ENCODE results near the gene ACTL10.
"Not testable (repeated sequence)": the region's sequence is repeated elsewhere in the genome, so short reads cannot be mapped to it uniquely, and the experiment has no call there.

Gene ACTL10

DNA sequence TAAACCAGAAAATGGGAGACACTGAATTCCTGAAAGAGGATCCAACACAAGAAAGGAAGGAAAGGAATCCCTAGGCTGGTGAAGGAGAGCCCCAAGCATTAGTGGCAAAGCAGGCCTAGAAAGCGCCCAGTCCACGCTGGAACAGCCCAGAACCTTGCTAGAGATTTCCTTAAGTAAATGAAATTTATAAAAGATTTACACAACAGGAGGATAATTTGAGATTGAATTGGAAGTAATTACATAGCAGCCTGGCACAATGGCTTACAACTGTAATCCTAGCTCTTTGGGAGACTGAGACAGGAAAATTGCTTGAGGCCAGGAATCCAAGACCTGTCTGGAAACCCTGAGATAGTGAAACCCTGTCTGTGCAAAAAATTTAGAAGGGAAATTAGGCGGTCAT is 31.4 kb upstream of the ACTL10 start:
- no peaks in the 10 kb centered on the region for H3K9me3 ChIP-seq (ENCODE audit: insufficient read depth, low read depth, low read length)
- WGBS: 93% methylated on average over 3 of the region's 3 CpGs
- H3K27ac ChIP-seq (ENCODE audit: low read depth, low read length): no peak overlapping the region
- H3K4me3 ChIP-seq (ENCODE audit: low read length): no peak overlapping the region
- H3K27me3 ChIP-seq (ENCODE audit: insufficient read depth, low read length): no peaks in the 10 kb centered on the region
- H3K4me1 ChIP-seq (ENCODE audit: insufficient read depth, low read length): no peaks in the 10 kb centered on the region
- no peak overlapping the region for H3K9ac ChIP-seq (ENCODE audit: low read depth, low read length)
- peaks cover 42% of the 10 kb centered on the region for H3K36me3 ChIP-seq (ENCODE audit: insufficient read depth, low read length)

DNA sequence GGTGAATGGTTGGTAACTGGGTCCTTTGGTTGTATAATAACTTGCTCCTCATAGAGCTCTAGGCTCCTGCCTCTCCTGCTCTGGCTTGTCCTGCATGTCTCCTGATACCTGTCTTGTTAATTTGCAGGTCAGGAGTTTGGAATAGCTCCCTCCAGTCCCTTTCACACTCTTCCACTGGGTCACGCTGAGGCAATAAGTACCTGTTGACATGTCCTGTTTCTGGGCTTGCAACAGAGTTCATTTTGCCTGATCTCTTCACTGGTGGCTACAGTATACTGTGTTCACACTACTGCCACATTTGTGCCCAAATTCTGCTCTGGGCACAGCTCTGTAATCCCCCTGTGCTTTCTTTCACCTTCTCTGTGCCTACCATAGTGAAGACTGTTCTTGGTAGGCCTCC is 30.0 kb upstream of the ACTL10 start:
- no peaks in the 10 kb centered on the region for H3K4me1 ChIP-seq (ENCODE audit: insufficient read depth, low read length)
- no peak overlapping the region for H3K27ac ChIP-seq (ENCODE audit: low read depth, low read length)
- H3K36me3 ChIP-seq (ENCODE audit: insufficient read depth, low read length): peaks cover 42% of the 10 kb centered on the region
- no peaks in the 10 kb centered on the region for H3K27me3 ChIP-seq (ENCODE audit: insufficient read depth, low read length)
- H3K9ac ChIP-seq (ENCODE audit: low read depth, low read length): no peak overlapping the region
- 94% methylated on average over 1 of the region's 1 CpG for WGBS
- H3K4me3 ChIP-seq (ENCODE audit: low read length): no peak overlapping the region
- no peaks in the 10 kb centered on the region for H3K9me3 ChIP-seq (ENCODE audit: insufficient read depth, low read depth, low read length)

DNA sequence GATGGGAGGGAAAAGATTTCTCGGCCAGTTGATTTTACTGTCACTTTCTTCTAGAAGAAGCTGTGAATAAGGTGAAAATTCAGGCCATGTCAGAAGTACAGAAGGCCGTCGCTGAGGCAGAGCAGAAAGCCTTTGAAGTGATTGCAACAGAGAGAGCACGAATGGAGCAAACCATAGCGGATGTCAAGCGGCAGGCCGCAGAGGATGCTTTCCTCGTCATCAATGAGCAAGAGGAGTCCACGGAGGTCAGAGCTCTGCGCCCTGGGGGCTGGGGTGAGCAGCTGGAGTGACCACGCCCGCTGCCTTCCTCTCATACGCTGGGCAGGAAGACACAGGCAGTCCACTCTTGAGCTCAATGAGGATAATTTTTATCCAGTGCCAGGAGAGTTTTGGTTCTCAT is 26.5 kb upstream of the ACTL10 start:
- Histone ChIP-seq H3K36me3 (ENCODE audit: insufficient read depth, low read length) (peaks cover 53% of the 10 kb centered on the region), H3K9ac (ENCODE audit: low read depth, low read length) (no peak overlapping the region), H3K27ac (ENCODE audit: low read depth, low read length) (no peak overlapping the region), H3K4me3 (ENCODE audit: low read length) (no peak overlapping the region), H3K9me3 (ENCODE audit: insufficient read depth, low read depth, low read length) (no peaks in the 10 kb centered on the region), H3K27me3 (ENCODE audit: insufficient read depth, low read length) (no peaks in the 10 kb centered on the region), H3K4me1 (ENCODE audit: insufficient read depth, low read length) (no peaks in the 10 kb centered on the region)
- 92% methylated on average over 13 of the region's 13 CpGs for WGBS

DNA sequence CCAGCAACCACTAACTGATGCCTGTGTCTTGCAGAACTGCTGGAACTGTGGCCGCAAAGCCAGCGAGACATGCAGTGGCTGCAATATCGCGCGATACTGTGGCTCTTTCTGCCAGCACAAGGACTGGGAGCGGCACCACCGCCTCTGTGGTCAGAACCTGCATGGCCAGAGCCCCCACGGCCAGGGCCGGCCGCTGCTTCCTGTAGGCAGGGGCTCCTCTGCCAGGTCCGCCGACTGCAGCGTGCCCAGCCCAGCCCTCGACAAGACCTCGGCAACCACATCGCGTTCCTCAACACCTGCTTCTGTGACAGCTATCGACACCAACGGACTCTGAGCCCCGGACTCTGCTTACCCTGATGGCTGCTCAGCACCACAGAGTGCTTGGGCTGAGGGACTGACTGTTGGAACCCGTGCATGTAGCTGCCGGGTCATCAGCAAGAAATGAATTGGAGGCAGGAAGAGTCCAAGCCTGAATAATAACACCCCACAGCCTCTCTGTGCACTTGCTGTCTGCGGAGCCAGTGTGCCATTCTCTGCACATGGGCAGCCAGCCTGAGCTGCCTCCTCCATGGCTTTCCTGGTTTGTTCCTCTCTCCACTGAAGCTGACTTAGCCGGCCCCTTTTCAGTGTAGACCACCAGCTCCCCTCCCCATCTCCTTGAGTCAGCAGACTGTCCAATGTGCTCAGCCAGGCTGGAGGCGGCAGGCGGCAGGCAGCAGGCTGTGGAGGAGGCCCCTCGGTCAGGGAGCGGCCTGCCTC is 22.3 kb upstream of the ACTL10 start:
- H3K9me3 ChIP-seq (ENCODE audit: insufficient read depth, low read depth, low read length): no peaks in the 10 kb centered on the region
- no peaks in the 10 kb centered on the region for H3K27me3 ChIP-seq (ENCODE audit: insufficient read depth, low read length)
- no peak overlapping the region for H3K4me3 ChIP-seq (ENCODE audit: low read length)
- 95% methylated on average over 28 of the region's 28 CpGs for whole genome bisulfite sequencing
- H3K4me1 ChIP-seq (ENCODE audit: insufficient read depth, low read length): no peaks in the 10 kb centered on the region
- no peak overlapping the region for H3K9ac ChIP-seq (ENCODE audit: low read depth, low read length)
- no peak overlapping the region for H3K27ac ChIP-seq (ENCODE audit: low read depth, low read length)
- peaks cover 36% of the 10 kb centered on the region for H3K36me3 ChIP-seq (ENCODE audit: insufficient read depth, low read length)

DNA sequence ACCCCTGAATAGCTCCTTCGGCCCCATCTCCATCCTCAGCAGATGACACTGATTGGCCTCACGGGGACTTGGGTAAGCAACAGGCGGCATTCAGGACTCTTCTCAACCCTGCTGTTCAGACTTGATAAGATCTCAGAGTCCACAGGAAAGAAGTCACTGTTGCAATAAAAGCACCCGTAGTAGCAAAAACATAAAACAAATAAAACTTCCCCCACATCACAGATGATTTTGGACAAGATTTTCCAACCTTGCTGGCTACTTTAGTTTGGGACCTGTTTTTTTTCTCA is 21.7 kb upstream of the ACTL10 start:
- WGBS: 91% methylated on average over 4 of the region's 4 CpGs
- H3K27ac ChIP-seq (ENCODE audit: low read depth, low read length): no peak overlapping the region
- no peak overlapping the region for H3K4me3 ChIP-seq (ENCODE audit: low read length)
- no peaks in the 10 kb centered on the region for H3K9me3 ChIP-seq (ENCODE audit: insufficient read depth, low read depth, low read length)
- H3K36me3 ChIP-seq (ENCODE audit: insufficient read depth, low read length): peaks cover 31% of the 10 kb centered on the region
- H3K27me3 ChIP-seq (ENCODE audit: insufficient read depth, low read length): no peaks in the 10 kb centered on the region
- H3K9ac ChIP-seq (ENCODE audit: low read depth, low read length): no peak overlapping the region
- H3K4me1 ChIP-seq (ENCODE audit: insufficient read depth, low read length): no peaks in the 10 kb centered on the region

DNA sequence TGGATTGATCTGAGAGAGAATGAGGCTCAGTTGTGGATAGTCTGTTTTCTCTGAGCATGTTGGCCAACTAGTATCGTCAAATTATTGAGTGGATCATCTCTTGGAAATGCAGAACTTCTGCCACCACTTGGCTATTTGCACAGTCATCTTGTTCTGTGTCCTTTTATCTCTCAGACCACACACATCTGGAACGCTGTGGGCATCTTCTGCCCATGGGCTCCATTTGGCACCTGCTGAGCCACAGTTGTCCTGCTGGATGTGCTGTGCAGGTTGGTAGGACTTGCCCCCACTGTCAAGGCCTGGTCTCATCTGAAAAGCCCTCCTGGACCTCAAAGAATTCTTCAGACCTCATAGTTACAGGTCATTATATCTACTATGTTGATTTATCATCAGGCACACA is 21.3 kb upstream of the ACTL10 start:
- 90% methylated on average over 2 of the region's 2 CpGs for WGBS
- Histone ChIP-seq H3K27ac (ENCODE audit: low read depth, low read length) (no peak overlapping the region), H3K4me1 (ENCODE audit: insufficient read depth, low read length) (no peaks in the 10 kb centered on the region), H3K4me3 (ENCODE audit: low read length) (no peak overlapping the region), H3K9me3 (ENCODE audit: insufficient read depth, low read depth, low read length) (no peaks in the 10 kb centered on the region), H3K9ac (ENCODE audit: low read depth, low read length) (no peak overlapping the region), H3K36me3 (ENCODE audit: insufficient read depth, low read length) (peaks cover 27% of the 10 kb centered on the region), H3K27me3 (ENCODE audit: insufficient read depth, low read length) (no peaks in the 10 kb centered on the region)

DNA sequence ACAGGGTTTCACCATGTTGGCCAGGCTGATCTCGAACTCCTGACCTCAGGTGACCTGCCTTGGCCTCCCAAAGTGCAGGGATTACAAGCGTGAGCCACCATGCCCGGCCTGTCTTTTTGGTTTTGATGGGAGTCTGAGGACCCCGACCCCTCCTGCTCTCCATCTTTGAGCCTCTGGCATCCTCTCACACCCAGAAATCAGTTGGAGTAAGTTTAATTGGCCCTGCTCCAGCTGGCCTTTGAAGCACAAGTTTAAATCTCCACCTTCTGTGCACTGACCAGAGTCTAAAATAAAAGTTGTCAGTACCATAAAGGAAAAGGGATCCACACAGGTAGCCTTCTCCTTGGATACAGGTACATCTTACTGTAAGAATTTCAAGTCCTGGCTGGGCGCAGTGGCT is 20.6 kb upstream of the ACTL10 start:
- no peak overlapping the region for H3K27ac ChIP-seq (ENCODE audit: low read depth, low read length)
- H3K36me3 ChIP-seq (ENCODE audit: insufficient read depth, low read length): peaks cover 22% of the 10 kb centered on the region
- WGBS: 95% methylated on average over 5 of the region's 5 CpGs

DNA sequence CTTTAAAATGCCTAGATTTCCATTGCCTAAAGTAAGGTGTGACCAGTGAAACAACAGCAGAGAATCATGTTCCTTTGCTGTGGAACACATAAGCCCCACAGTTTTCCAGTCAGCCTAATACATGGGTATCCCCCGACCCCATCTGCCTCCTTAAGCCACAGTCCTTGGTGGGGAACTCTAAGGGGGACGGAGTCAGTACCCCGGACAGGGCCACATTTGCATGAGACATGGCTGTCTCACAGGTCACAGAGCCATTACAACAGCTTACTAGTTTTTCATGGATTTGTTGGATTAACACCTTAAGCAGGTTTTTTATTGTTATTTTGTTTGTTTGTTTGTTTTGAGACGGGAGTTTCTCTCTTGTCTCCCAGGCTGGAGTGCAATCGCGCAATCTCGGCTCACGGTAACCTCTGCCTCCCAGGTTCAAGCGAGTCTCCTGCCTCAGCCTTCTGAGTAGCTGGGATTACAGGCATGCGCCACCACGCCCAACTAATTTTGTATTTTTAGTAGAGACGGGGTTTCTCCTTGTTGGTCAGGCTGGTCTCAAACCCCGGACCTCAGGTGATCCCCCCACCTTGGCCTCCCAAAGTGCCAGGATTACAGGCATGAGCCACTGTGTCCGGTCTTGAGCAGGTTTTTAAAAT is 19.7 kb upstream of the ACTL10 start:
- not testable (repeated sequence) for H3K27me3 ChIP-seq (ENCODE audit: insufficient read depth, low read length); H3K4me1 ChIP-seq (ENCODE audit: insufficient read depth, low read length); H3K27ac ChIP-seq (ENCODE audit: low read depth, low read length); H3K4me3 ChIP-seq (ENCODE audit: low read length); H3K9ac ChIP-seq (ENCODE audit: low read depth, low read length); H3K9me3 ChIP-seq (ENCODE audit: insufficient read depth, low read depth, low read length)
- WGBS: 83% methylated on average over 14 of the region's 14 CpGs
- H3K36me3 ChIP-seq (ENCODE audit: insufficient read depth, low read length): peaks cover 22% of the 10 kb centered on the region

More for the DNA sequence above, 20.6 kb upstream of the ACTL10 start:
- Histone ChIP-seq H3K4me1 (ENCODE audit: insufficient read depth, low read length) (no peaks in the 10 kb centered on the region), H3K4me3 (ENCODE audit: low read length) (no peak overlapping the region), H3K27me3 (ENCODE audit: insufficient read depth, low read length) (no peaks in the 10 kb centered on the region), H3K9me3 (ENCODE audit: insufficient read depth, low read depth, low read length) (no peaks in the 10 kb centered on the region), H3K9ac (ENCODE audit: low read depth, low read length) (no peak overlapping the region)

DNA sequence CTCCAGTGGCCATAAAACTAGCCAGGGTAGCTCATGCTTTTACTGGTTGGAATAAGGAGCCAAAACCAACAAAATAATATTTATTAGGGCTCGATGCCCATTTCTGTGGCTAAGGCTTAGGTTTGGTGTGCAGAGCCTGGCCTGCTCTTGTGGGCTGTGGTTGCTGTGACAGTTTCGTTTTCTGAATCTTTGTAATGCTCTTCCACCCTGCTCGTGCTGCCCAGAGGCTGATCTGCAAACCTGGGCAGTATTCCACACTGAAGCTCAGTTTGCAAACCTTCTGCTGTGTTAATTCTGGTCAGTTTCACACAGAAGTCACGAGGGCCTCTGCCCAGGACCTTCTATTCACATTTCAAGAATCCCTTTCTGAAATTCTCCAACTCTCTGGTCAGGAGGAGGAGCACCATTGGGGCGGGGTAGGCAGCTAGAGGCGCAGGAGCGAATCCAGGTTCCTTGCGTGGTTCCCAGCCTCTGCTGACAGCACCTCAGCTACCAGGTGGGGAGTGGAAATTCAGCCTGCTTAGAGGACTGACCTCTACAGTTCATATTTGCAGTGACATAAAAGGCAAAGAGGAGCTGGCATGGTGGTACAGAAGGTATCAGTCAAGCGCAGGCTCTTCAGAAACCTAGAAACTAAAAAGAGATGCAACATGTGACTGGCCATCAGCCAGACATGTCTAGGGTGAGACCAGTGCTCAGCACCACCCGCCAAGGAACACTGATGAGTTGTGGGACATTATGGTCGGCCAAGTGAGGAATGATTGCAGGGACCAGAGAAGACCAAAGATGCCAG is 18.9 kb upstream of the ACTL10 start:
- H3K9me3 ChIP-seq (ENCODE audit: insufficient read depth, low read depth, low read length): no peaks in the 10 kb centered on the region
- no peaks in the 10 kb centered on the region for H3K27me3 ChIP-seq (ENCODE audit: insufficient read depth, low read length)
- H3K4me1 ChIP-seq (ENCODE audit: insufficient read depth, low read length): no peaks in the 10 kb centered on the region
- 93% methylated on average over 11 of the region's 11 CpGs for WGBS
- no peak overlapping the region for H3K27ac ChIP-seq (ENCODE audit: low read depth, low read length)
- peaks cover 20% of the 10 kb centered on the region for H3K36me3 ChIP-seq (ENCODE audit: insufficient read depth, low read length)
- no peak overlapping the region for H3K4me3 ChIP-seq (ENCODE audit: low read length)
- H3K9ac ChIP-seq (ENCODE audit: low read depth, low read length): no peak overlapping the region

DNA sequence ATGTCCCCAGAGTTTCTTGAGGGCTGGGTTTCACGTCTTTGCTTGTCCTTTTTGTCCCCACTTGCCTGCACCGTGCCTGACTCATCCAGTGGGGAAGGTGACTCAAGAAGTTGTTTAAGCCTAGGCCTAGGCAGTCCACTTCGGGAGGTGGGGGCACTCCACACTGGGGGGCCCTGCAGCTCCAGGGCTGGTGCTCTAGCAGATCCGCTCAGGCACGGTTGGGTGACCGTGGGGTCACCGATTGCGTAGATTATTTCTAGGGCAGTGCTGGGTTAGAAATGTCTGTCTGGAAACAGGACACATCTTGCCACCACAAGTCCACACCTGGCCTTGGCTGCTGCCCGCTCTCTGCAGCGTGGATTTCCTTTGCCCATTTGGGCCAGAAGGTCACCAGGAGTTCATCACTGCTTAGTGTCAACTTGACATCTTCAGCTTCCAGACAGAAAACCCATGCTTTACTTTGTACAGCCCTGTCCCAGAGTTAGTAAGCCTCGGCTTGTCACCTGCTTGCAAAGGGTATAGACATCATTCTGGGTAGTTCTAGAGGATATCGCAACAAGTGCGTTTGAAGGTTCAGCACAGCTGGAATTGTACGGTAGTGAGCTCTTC is 18.2 kb upstream of the ACTL10 start:
- H3K36me3 ChIP-seq (ENCODE audit: insufficient read depth, low read length): peaks cover 20% of the 10 kb centered on the region
- 95% methylated on average over 14 of the region's 14 CpGs for WGBS
- no peak overlapping the region for H3K9ac ChIP-seq (ENCODE audit: low read depth, low read length)
- H3K27ac ChIP-seq (ENCODE audit: low read depth, low read length): no peak overlapping the region
- H3K4me3 ChIP-seq (ENCODE audit: low read length): no peak overlapping the region
- 0 out of 2 replicates have a peak, but pooled peaks cover 2% of the 10 kb centered on the region for H3K4me1 ChIP-seq (ENCODE audit: insufficient read depth, low read length)
- H3K27me3 ChIP-seq (ENCODE audit: insufficient read depth, low read length): no peaks in the 10 kb centered on the region
- no peaks in the 10 kb centered on the region for H3K9me3 ChIP-seq (ENCODE audit: insufficient read depth, low read depth, low read length)

DNA sequence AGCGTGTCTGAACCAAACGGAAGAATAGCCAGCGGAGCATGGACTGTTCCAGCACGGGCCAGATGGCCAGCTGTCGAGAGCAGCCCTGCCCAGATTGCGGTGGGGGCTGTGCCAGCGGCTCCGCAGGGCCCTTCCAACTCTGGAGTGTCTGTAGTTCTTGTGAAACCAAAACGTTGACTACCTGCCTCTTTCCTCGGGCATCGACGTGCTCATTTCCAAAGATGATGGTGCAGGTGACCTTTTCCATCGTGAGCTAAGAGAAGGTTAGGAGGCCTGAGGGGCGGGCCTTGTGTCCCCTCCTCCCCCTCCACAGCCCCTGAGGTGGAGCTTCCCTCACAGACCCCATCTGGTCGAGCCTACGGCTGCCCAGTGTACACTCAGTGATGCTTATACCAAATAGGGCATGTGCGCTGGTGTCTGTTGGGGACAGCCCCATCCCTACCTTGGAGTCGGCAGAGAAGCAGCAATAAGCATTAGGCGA is 17.5 kb upstream of the ACTL10 start:
- Histone ChIP-seq H3K27ac (ENCODE audit: low read depth, low read length) (no peak overlapping the region), H3K36me3 (ENCODE audit: insufficient read depth, low read length) (peaks cover 15% of the 10 kb centered on the region), H3K9me3 (ENCODE audit: insufficient read depth, low read depth, low read length) (no peaks in the 10 kb centered on the region), H3K4me3 (ENCODE audit: low read length) (no peak overlapping the region), H3K27me3 (ENCODE audit: insufficient read depth, low read length) (no peaks in the 10 kb centered on the region), H3K9ac (ENCODE audit: low read depth, low read length) (no peak overlapping the region), H3K4me1 (ENCODE audit: insufficient read depth, low read length) (0 out of 2 replicates have a peak, but pooled peaks cover 4% of the 10 kb centered on the region)
- WGBS: 92% methylated on average over 19 of the region's 19 CpGs

All from HUES64 (cell line).